DND-41 (cell line): Measurements from ENCODE around the gene RIN3.

ENCODE experiments used
- EZH2 ChIP-seq: IDR thresholded peaks from 3 replicates; pipeline ENCODE4 v1.6.1; 2012; ENCODE audit warnings: borderline replicate concordance, low read depth, mild to moderate bottlenecking, moderate library complexity, low read length, inconsistent platforms; ENCODE audit not compliant: severe bottlenecking
- TF ChIP-seq, protein P1 (sequence below): IDR thresholded peaks from 2 replicates; pipeline ENCODE4 v1.5.1; 2012; ENCODE audit warnings: borderline replicate concordance, low read length, moderate library complexity, mild to moderate bottlenecking; ENCODE audit not compliant: poor library complexity, severe bottlenecking; ENCODE audit errors: extremely low read depth

DNA sequence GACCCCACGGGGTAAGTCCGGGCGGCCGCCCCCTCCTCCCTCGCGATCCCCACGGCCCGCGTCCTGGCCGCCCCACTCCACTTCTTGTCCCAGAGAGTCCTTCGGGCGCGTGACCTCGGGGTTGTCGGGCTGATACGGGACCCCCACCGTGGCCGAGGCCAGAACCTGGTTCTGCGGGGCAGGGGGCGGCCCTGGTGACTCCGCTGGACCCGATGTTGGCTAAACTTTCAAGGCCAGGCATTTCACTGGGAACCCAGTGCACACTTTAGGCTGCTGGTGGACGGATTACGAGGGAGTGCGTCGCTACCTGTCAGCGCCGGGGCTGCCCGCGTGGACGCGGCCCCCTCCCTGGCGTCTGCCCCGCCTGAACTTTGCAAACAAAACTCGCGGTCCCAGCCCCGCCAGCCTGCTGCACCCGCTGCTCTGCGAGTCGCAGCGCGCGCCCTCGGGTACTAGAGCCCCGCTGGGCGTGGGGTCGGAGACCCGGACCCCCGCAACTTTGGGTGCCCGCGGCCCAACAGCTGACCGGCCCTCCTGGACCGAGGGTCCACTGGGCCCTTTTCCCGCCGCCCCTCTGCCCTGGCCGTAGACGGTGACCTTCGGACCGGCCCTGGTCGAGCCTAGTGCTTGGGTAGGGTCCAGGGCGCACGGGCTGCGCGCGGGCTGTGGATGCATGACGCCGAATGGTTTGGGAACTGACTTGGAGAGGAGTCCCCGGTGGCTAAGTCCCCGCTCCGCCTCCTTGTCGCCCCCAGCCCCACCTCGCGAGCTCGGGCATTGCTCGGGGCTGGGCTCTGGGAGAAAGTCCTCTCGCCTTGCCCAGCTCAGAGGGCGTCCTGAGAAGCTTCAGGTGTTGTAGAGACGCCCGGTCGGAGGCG is 624 bp downstream of the RIN3 start:
- TF ChIP-seq, protein P1, sequence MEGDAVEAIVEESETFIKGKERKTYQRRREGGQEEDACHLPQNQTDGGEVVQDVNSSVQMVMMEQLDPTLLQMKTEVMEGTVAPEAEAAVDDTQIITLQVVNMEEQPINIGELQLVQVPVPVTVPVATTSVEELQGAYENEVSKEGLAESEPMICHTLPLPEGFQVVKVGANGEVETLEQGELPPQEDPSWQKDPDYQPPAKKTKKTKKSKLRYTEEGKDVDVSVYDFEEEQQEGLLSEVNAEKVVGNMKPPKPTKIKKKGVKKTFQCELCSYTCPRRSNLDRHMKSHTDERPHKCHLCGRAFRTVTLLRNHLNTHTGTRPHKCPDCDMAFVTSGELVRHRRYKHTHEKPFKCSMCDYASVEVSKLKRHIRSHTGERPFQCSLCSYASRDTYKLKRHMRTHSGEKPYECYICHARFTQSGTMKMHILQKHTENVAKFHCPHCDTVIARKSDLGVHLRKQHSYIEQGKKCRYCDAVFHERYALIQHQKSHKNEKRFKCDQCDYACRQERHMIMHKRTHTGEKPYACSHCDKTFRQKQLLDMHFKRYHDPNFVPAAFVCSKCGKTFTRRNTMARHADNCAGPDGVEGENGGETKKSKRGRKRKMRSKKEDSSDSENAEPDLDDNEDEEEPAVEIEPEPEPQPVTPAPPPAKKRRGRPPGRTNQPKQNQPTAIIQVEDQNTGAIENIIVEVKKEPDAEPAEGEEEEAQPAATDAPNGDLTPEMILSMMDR, result no peak
- no peak for TF ChIP-seq EZH2
